Heart left ventricle (tissue), 16 donors: Measurements from ENCODE around the gene TKFC. TPM values are rescaled to one million over a fixed set of nuclear protein-coding genes. Genes with fewer than 3 reads are reported as not detected.
A peak's percentile ranks its signal among the peaks of the same experiment; 100 is the strongest.

Experiments
- ATAC-seq, 4 donors: fragments of 200-7000 bp; cut with Tn5 transposase; one replicate each; pipeline ENCODE4 v1.9.1; 2020 to 2022; ENCODE audit warnings: moderate library complexity in 4 of 4, mild to moderate bottlenecking in 3 of 4, moderate number of reproducible peaks in 1 of 4
- DNase-seq, 5 donors: peaks; one replicate each; pipeline ENCODE4 v3.0.0-alpha.2; 2020
- H3K27ac ChIP-seq, 12 donors: fragments of 200-600 bp; sonication (generic) in 4 of 12; one replicate each; pipeline versions ENCODE4 v1.5.0 to v1.8.0; 2016 to 2022; ENCODE audit warnings: mild to moderate bottlenecking in 2 of 12
- H3K27me3 ChIP-seq, 9 donors: fragments of 200-600 bp; sonication (generic) in 2 of 9; one replicate each; pipeline versions ENCODE4 v1.5.1 to v1.8.0; 2016 to 2022; ENCODE audit warnings: mild to moderate bottlenecking in 3 of 9
- H3K36me3 ChIP-seq, 9 donors: fragments of 200-600 bp; sonication (generic) in 2 of 9; one replicate each; pipeline versions ENCODE4 v1.5.0 to v1.8.0; 2018 to 2022; ENCODE audit warnings: mild to moderate bottlenecking in 2 of 9
- H3K4me1 ChIP-seq, 12 donors: fragments of 200-600 bp; sonication (generic) in 4 of 12; one replicate each; pipeline versions ENCODE4 v1.5.0 to v1.8.0; 2016 to 2022; ENCODE audit warnings: mild to moderate bottlenecking in 3 of 12
- H3K4me3 ChIP-seq, 12 donors: fragments of 200-600 bp; sonication (generic) in 4 of 12; one replicate each; pipeline versions ENCODE4 v1.5.0 to v1.8.0; 2017 to 2022; ENCODE audit warnings: mild to moderate bottlenecking in 9 of 12, moderate library complexity in 4 of 12
- H3K9me3 ChIP-seq, 12 donors: fragments of 200-600 bp; sonication (generic) in 4 of 12; one replicate each; pipeline versions ENCODE4 v1.5.0 to v1.8.0; 2016 to 2022; ENCODE audit warnings: mild to moderate bottlenecking in 1 of 12
- POLR2A ChIP-seq, 2 donors: fragments of 450-650 bp; IDR thresholded peaks; one replicate each; pipeline ENCODE4 v1.6.1; 2017; ENCODE audit warnings: antibody characterized with exemption in 2 of 2, mild to moderate bottlenecking in 2 of 2, moderate library complexity in 2 of 2
- WGBS, 4 donors: extraction: QIAGEN DNeasy Blood & Tissue Kit in 2 of 4; methylation state at CpG; one replicate each; pipeline versions ENCODE4 v1.1.5 to v1.1.7; 2013 to 2018; 5-methylcytosine and 5-hydroxymethylcytosine counted together
- intact Hi-C, 10 donors: fragments of 100-400 bp; cut with DNase I; formaldehyde crosslinking; loops; one replicate each; pipeline versions ENCODE4 v1.11.1 to v1.14.2; 2022
- polyA plus RNA-seq, 2 donors: library from polyadenylated mRNA; stranded (reverse); fragments of 200-250 nt; gene quantifications; one replicate each; pipeline ENCODE4 v1.2.3, GENCODE V29; 2013
- total RNA-seq, 9 donors: library from RNA; depleted of rRNA in 2 of 9; stranded (reverse); fragments of >200 nt in 2 of 9; fragmentation: NEBNext Ultra II Directional in 3 of 9; extraction: Animal tissue kit (Norgen Biotek cat#: 25700) in 3 of 9; gene quantifications; one replicate each; pipeline versions ENCODE4 v1.1.0 to v1.2.4, GENCODE V29; 2016 to 2023
- TF ChIP-seq, protein P1 (sequence below), 12 donors: fragments of 200-600 bp; sonication (generic) in 4 of 12; IDR thresholded peaks; one replicate each; pipeline versions ENCODE4 v1.5.0 to v1.8.0; 2018 to 2022; ENCODE audit warnings: antibody characterized with exemption in 12 of 12, mild to moderate bottlenecking in 5 of 12
- donor health status: ischemic (EF 13 %, LVEDD 7.1; RV severe dilation, severe dysfunction).
- donor health status: healthy with polysubstance abuse.
- donor health status: DM: no; HTN: yes; CAD: no.
- donor health status: DM: no; HTN: no; CAD: no.
- donor health status: ischemic (EF 25% LVEDD 6.9; RV normal size, moderate dysfunction).
- donor health status: ischemic (EF 25% LVEDD 5.7; RV mildly dilated, moderate dysfunction).
- donor health status: healthy.
- donor health status: DM: yes; HTN: yes; CAD: no.
- donor health status: ischemic (EF 35%, LVEDD 5.7; RV mildly dilated, moderate dysfunction).
- donor health status: nonischemic (EF 11% LVEDD 7.7; RV severe dilation, severe dysfunction).
- donor health status: DM: yes; HTN: yes; CAD: no.
- donor health status: PGD.
- donor health status: ischemic (EF 29% LVEDD 5.4; RV normal size, mild dysfunction).
- donor health status: nonischemic (EF 23%, LVEDD 6.1; RV moderate dilation, normal function).

Gene TKFC
- total and polyA plus RNA-seq, 11 donors = 10.0 to 31.2 (median 16.2) TPM

DNA sequence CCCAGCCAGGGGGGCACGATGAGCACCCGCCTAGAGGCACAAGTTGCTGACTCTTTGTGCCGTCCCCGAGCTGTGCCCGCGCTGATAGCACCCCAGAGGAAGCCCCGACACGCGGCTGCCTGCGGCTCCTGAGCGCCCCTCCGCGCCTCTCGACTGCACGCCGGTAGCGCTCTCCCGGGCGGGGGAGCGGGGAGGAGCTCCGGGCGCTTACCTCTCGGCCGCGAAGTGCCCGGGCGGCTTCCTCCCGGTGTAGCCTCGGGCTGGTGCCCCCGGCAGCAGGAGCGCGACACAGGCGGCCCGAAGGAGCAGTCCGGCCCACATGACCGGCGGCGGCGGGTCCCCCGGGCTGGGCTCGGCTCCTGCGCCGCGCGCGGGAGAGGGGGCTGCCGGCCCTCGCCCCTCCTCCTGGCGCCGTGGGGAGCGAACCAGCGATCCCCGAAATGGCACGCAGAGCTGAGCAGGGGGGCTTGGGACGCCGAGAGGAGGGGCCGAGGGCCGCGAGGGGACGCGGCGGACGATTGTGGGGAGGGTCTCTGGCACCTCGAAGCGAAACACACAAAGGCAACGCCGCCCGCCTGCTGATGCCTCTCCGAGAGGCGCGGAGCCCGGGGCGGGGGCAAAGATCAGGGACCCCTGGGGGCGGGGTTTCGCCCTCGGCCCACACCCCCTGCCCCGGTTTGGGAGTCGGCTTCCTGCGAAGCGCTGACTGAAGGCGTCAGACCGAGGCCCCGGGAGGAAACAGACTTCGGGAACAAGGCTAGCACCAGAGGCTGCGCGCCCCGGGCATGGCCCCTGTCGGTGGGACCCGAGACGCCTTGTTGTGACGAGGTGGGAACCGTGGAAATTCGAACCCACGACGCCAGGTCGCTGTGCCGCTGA is 38.1 kb upstream of the TKFC start, which contains the start of gene VWCE:
VWCE (minus strand) TSS at position 600 of the 879 bp plus-strand sequence; CDS start at position 321, 279 bp downstream.
- Histone ChIP-seq H3K9me3 (no peaks in the 10 kb centered on the region), H3K4me3 (peak within 1 kb of the TSS; percentile 32 to 72 (median 58)), H3K27me3 (peaks cover 0 to 25% (median 0%) of the 10 kb centered on the region in 9 donors), H3K4me1 (peaks cover 6 to 54% (median 34%) of the 10 kb centered on the region in 12 donors), H3K36me3 (peaks cover 0 to 15% (median 12%) of the 10 kb centered on the region in 9 donors), H3K27ac (peak within 1 kb of the TSS in 6 of 12 donors; percentile 15 to 55 (median 26))
- TF ChIP-seq, protein P1, sequence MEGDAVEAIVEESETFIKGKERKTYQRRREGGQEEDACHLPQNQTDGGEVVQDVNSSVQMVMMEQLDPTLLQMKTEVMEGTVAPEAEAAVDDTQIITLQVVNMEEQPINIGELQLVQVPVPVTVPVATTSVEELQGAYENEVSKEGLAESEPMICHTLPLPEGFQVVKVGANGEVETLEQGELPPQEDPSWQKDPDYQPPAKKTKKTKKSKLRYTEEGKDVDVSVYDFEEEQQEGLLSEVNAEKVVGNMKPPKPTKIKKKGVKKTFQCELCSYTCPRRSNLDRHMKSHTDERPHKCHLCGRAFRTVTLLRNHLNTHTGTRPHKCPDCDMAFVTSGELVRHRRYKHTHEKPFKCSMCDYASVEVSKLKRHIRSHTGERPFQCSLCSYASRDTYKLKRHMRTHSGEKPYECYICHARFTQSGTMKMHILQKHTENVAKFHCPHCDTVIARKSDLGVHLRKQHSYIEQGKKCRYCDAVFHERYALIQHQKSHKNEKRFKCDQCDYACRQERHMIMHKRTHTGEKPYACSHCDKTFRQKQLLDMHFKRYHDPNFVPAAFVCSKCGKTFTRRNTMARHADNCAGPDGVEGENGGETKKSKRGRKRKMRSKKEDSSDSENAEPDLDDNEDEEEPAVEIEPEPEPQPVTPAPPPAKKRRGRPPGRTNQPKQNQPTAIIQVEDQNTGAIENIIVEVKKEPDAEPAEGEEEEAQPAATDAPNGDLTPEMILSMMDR (IDR thresholded peaks at IDR 0.05) = peak in 2 of 12 donors; percentile 25 to 46
- TF ChIP-seq POLR2A (IDR thresholded peaks at IDR 0.05) = no peak
- ATAC-seq (peak in 3 of 4 donors; percentile 60 to 68 (median 68)), DNase-seq (peak; percentile 37 to 70 (median 59))
- intact Hi-C loops = no loop called here
- 2 to 8% (median 3%) methylated on average over 20 to 97 of the region's 97 CpGs for WGBS, 4 donors

DNA sequence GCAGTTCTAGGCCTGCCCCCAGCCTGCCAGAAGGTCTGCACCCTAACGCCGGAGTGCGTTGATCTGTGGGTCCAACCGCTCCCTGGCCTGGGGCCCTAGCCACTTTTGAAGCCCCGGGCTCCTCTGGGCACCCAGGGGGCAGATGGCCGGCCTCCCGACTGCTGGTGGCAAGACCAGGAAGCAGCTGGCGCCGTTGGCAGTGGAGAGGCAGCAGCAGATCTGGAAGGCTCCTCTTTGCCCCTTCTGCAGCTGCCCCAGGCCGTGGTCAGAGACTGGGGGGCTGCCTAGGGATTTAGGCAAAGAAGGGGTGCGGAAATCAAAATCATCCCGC is 37.5 kb upstream of the TKFC start:
- ATAC-seq (no peak), DNase-seq (peak in 1 of 5 donors; percentile 38)
- intact Hi-C loops = no loop called here
- Histone ChIP-seq H3K4me1 (peaks cover 6 to 54% (median 34%) of the 10 kb centered on the region in 12 donors), H3K27me3 (peaks cover 0 to 25% (median 0%) of the 10 kb centered on the region in 9 donors), H3K27ac (peak overlapping the region in 2 of 12 donors; percentile 29 to 55), H3K4me3 (peak overlapping the region; percentile 32 to 72 (median 58)), H3K9me3 (no peaks in the 10 kb centered on the region), H3K36me3 (peaks cover 0 to 21% (median 18%) of the 10 kb centered on the region in 9 donors)
- no peak for TF ChIP-seq POLR2A (IDR thresholded peaks at IDR 0.05)
- TF ChIP-seq, protein P1 (IDR thresholded peaks at IDR 0.05) = no peak
- 52 to 69% (median 65%) methylated on average over 12 of the region's 12 CpGs for WGBS, 4 donors

DNA sequence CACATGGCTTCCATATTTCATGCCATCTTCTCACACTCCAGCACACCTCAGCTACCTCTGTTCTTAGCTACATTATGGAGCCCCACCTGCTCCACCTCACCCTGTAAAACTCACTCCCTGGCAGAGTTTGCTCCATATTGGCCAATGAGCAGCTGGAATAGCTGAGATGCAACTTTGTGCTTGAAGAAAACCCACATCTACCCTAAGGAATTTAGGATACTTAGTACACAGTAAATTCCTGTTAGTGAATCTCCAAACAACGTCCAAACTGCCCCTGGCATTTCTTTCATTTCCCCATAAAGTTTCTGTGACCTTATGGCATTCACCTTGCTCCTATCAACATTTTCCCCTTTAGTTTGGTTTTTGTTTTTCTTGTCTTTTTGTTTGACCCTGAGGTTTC is 35.7 kb upstream of the TKFC start:
- H3K4me1 ChIP-seq = peaks cover 6 to 54% (median 34%) of the 10 kb centered on the region in 12 donors
- 16 to 55% (median 50%) methylated on average over 1 of the region's 1 CpG for WGBS, 4 donors
- intact Hi-C loops = no loop called here
- peak overlapping the region in 7 of 12 donors; percentile 1 to 50 (median 17) for H3K27ac ChIP-seq
- peaks cover 0 to 38% (median 36%) of the 10 kb centered on the region in 9 donors for H3K36me3 ChIP-seq
- ATAC-seq (no peak), DNase-seq (no peak)
- peaks cover 0 to 25% (median 0%) of the 10 kb centered on the region in 9 donors for H3K27me3 ChIP-seq
- H3K9me3 ChIP-seq = no peaks in the 10 kb centered on the region
- no peak for TF ChIP-seq POLR2A (IDR thresholded peaks at IDR 0.05)
- TF ChIP-seq, protein P1 (IDR thresholded peaks at IDR 0.05) = no peak
- no peak overlapping the region for H3K4me3 ChIP-seq

DNA sequence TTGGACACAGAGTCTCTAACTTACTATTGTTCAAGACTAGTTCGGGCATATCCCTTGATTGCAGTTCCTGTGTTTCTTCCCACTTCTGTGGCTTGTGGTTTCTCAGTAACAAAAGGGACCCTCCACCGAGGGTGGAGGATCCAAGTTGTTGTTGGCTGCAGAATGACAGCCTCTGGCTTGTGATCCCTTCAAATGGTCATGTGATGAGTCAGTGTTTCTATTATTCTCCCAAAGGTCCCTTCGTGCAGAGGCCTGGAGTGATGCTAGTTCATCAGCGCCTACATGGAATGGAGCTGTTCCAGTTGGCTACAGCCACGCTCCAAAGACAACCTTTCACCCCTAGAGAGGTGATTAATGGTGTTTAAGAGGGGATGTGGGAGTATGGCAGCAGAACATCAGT is 35.3 kb upstream of the TKFC start:
- intact Hi-C loops = no loop called here
- no peak for TF ChIP-seq POLR2A (IDR thresholded peaks at IDR 0.05)
- TF ChIP-seq, protein P1 (IDR thresholded peaks at IDR 0.05) = no peak
- WGBS, 4 donors = 19 to 30% (median 24%) methylated on average over 5 of the region's 5 CpGs
- Histone ChIP-seq H3K36me3 (peaks cover 0 to 42% (median 40%) of the 10 kb centered on the region in 9 donors), H3K27ac (peak overlapping the region in 7 of 12 donors; percentile 1 to 50 (median 11)), H3K4me3 (no peak overlapping the region), H3K27me3 (peaks cover 0 to 25% (median 0%) of the 10 kb centered on the region in 9 donors), H3K9me3 (no peaks in the 10 kb centered on the region), H3K4me1 (peaks cover 6 to 54% (median 34%) of the 10 kb centered on the region in 12 donors)
- ATAC-seq (peak in 3 of 4 donors; percentile 65 to 75 (median 66)), DNase-seq (peak in 4 of 5 donors; percentile 26 to 60 (median 46))
